GM12878 (cell line): ENCODE data around the gene LRRC27. TPM values are rescaled to one million over a fixed set of nuclear protein-coding genes. Genes with fewer than 3 reads are reported as not detected.

Experiments
- ATAC-seq: fragments of 200-7000 bp; cut with Tn5 transposase; 3 replicates; pipeline ENCODE4 v1.9.1; 2020; ENCODE audit warnings: mild to moderate bottlenecking, moderate library complexity
- BruUV-seq: library from RNA; stranded (reverse); fragments of 400-500 nt; replicated peaks from 2 replicates; lab custom pipeline; 2021; lab: Mats Ljungman, UMichigan
- CTCF ChIA-PET: fragments of 300-600 bp; sonication (Branson Sonifier 250); formaldehyde crosslinking; extraction: SDS; loops from one replicate; lab custom pipeline; 2021; ENCODE audit warnings: inconsistent platforms; lab: Yijun Ruan, JAX
- POLR2A ChIA-PET: fragments of 350-600 bp; formaldehyde crosslinking; extraction: SDS; loops from one replicate; lab custom pipeline; 2021; ENCODE audit warnings: inconsistent platforms; lab: Charles Lee
- RAD21 ChIA-PET: fragments of 300-600 bp; sonication (Branson Sonifier 250); formaldehyde crosslinking; loops from one replicate; lab custom pipeline; 2023; ENCODE audit warnings: antibody characterized with exemption; ENCODE audit not compliant: unreplicated experiment; lab: Charles Lee
- SMC1A ChIA-PET: fragments of 300-600 bp; sonication (Branson Sonifier 250); formaldehyde crosslinking; loops from one replicate; lab custom pipeline; 2023; ENCODE audit not compliant: unreplicated experiment, uncharacterized antibody; lab: Charles Lee
- DNase-seq: peaks from one replicate; pipeline ENCODE4 v3.0.0-alpha.2; 2011; ENCODE audit warnings: low read depth, low spot score
- FAIRE-seq: peaks from 3 replicates; lab custom pipeline; 2011; peaks lifted over from hg19 to GRCh38; lab: Jason Lieb, UNC
- H2AFZ ChIP-seq: 2 replicates; pipeline ENCODE4 v1.6.0; 2011; ENCODE audit warnings: low read depth, low read length, control low read depth; ENCODE audit not compliant: control insufficient read depth
- H3K27ac ChIP-seq: 2 replicates; pipeline ENCODE4 v1.5.1; 2011; ENCODE audit warnings: control low read depth; ENCODE audit not compliant: control insufficient read depth, insufficient read depth
- H3K27me3 ChIP-seq, 2 experiments: replicated peaks in 1 of 2; 2 replicates each; pipeline versions ENCODE4 v1.6.0 to v1.6.1; 2011; ENCODE audit warnings: low read length in 1 of 2; ENCODE audit not compliant: control insufficient read depth in 2 of 2, insufficient read depth in 2 of 2
- H3K36me3 ChIP-seq, 2 experiments: 2 replicates each; pipeline ENCODE4 v1.5.1; 2011; ENCODE audit warnings: low read length in 1 of 2; ENCODE audit not compliant: control insufficient read depth in 2 of 2, insufficient read depth in 2 of 2
- H3K4me1 ChIP-seq: 2 replicates; pipeline ENCODE4 v1.6.1; 2011; ENCODE audit warnings: mild to moderate bottlenecking, low read length, moderate library complexity, mixed read lengths; ENCODE audit not compliant: control insufficient read depth, insufficient read depth
- H3K4me2 ChIP-seq: 2 replicates; pipeline ENCODE4 v1.6.0; 2011; ENCODE audit warnings: control low read depth; ENCODE audit not compliant: control insufficient read depth, insufficient read depth
- H3K4me3 ChIP-seq: fragments of 200-600 bp; sonication (generic); 2 replicates; pipeline ENCODE4 v1.5.1; 2016
- H3K79me2 ChIP-seq: 2 replicates; pipeline ENCODE4 v1.6.0; 2011; ENCODE audit warnings: low read length; ENCODE audit not compliant: control insufficient read depth, insufficient read depth
- H3K9ac ChIP-seq: 2 replicates; pipeline ENCODE4 v1.8.0; 2011; ENCODE audit warnings: low read length, control low read depth, mixed read lengths; ENCODE audit not compliant: control insufficient read depth, insufficient read depth
- H3K9me3 ChIP-seq: replicated peaks from 3 replicates; pipeline ENCODE4 v1.5.1; 2011; ENCODE audit warnings: mild to moderate bottlenecking, low read length; ENCODE audit not compliant: control insufficient read depth, insufficient read depth
- H4K20me1 ChIP-seq: 2 replicates; pipeline ENCODE4 v1.6.0; 2011; ENCODE audit not compliant: control insufficient read depth, insufficient read depth
- BHLHE40 ChIP-seq, 2 experiments: fragments of 450-650 bp in 1 of 2; IDR thresholded peaks; 2 replicates each; pipeline ENCODE4 v1.6.1; 2011 to 2017; ENCODE audit warnings: low read depth in 2 of 2, borderline replicate concordance in 1 of 2, improper control_type of control experiment in 1 of 2, low read length in 1 of 2, mild to moderate bottlenecking in 1 of 2
- CBFB ChIP-seq: IDR thresholded peaks from 2 replicates; pipeline ENCODE4 v1.6.1; 2016; ENCODE audit warnings: antibody characterized with exemption, low read depth
- MTA3 ChIP-seq: IDR thresholded peaks from 2 replicates; pipeline ENCODE4 v1.6.1; 2012; ENCODE audit warnings: low read length, inconsistent platforms, borderline replicate concordance
- NR2C1 ChIP-seq: fragments of 450-650 bp; IDR thresholded peaks from 2 replicates; pipeline ENCODE4 v1.6.1; 2017; ENCODE audit warnings: antibody characterized with exemption, mild to moderate bottlenecking, moderate library complexity
- RAD51 ChIP-seq: fragments of 450-650 bp; IDR thresholded peaks from 2 replicates; pipeline ENCODE4 v1.6.1; 2016; ENCODE audit warnings: moderate library complexity, mild to moderate bottlenecking, inconsistent platforms
- RB1 ChIP-seq: fragments of 450-650 bp; formaldehyde crosslinking; IDR thresholded peaks from 2 replicates; pipeline ENCODE4 v1.6.1; 2017; ENCODE audit warnings: mild to moderate bottlenecking, borderline replicate concordance
- RFX5 ChIP-seq: IDR thresholded peaks from 2 replicates; pipeline ENCODE4 v1.6.1; 2011; ENCODE audit warnings: low read depth, low read length, improper control_type of control experiment
- SKIL ChIP-seq: fragments of 450-650 bp; IDR thresholded peaks from 2 replicates; pipeline ENCODE4 v1.6.1; 2017; ENCODE audit warnings: mild to moderate bottlenecking, low read depth, inconsistent platforms; ENCODE audit not compliant: poor library complexity, severe bottlenecking
- SP1 ChIP-seq: IDR thresholded peaks from one replicate; pipeline ENCODE4 v1.6.1; 2011; ENCODE audit warnings: low read depth, low read length
- SUZ12 ChIP-seq: fragments of 200-600 bp; sonication (generic); IDR thresholded peaks from one replicate; pipeline ENCODE4 v1.6.1; 2018; ENCODE audit warnings: antibody characterized with exemption, mild to moderate bottlenecking; ENCODE audit not compliant: unreplicated experiment
- ZBED1 ChIP-seq: IDR thresholded peaks from 2 replicates; pipeline ENCODE4 v1.6.1; 2016; ENCODE audit warnings: borderline replicate concordance
- WGBS: methylation state at CpG from one replicate; pipeline ENCODE4 v1.1.6; 2016; ENCODE audit warnings: low lambda C conversion rate; ENCODE audit not compliant: insufficient replicate concordance, insufficient coverage; ENCODE audit errors: missing lambda C conversion rate; 5-methylcytosine and 5-hydroxymethylcytosine counted together
- in situ Hi-C: fragments of 300-500 bp; cut with MboI; formaldehyde crosslinking; loops from 9 replicates; pipeline ENCODE4 v1.14.3; 2018; ENCODE audit warnings: mixed read lengths
- intact Hi-C: fragments of 100-400 bp; cut with micrococcal nuclease; formaldehyde crosslinking; loops from one replicate; pipeline ENCODE4 v1.14.2; 2022; ENCODE audit not compliant: unreplicated experiment
- polyA plus RNA-seq, 11 experiments: library from polyadenylated mRNA; depleted of rRNA in 4 of 11; unstranded in 6 of 11; stranded (reverse) in 5 of 11; fragments of >200 nt; fragmentation: Nextera tagmentation in 4 of 11; fragmentation: Illumina TruSeq in 1 of 11; extraction: Ambion mirVana in 4 of 11; extraction: Trizol in 1 of 11; gene quantifications; 1 replicate in 1 of 11; 2 replicates in 10 of 11; pipeline versions ENCODE4 v1.2.1 to v1.2.3, GENCODE V29; 2011 to 2016; ENCODE audit warnings: inconsistent platforms in 2 of 11, missing spikeins in 2 of 11, low read depth in 1 of 11
- total RNA-seq, 4 experiments: library from RNA; depleted of rRNA in 3 of 4; stranded (reverse); fragments of >200 nt in 3 of 4; fragmentation: Illumina TruSeq in 1 of 4; extraction: Trizol in 1 of 4; gene quantifications; 2 replicates each; pipeline versions ENCODE4 v1.2.1 to v1.2.3, GENCODE V29; 2013 to 2021

Gene LRRC27
- total and polyA plus RNA-seq, 10 of the 15 experiments (the other 5 are each of a cell fraction or from before 2014, with no cell fraction given), result 0.48 to 6.9 (median 4.7) TPM

- TF ChIP-seq BHLHE40 (IDR thresholded peaks at IDR 0.05; ENCODE audit: borderline replicate concordance in 1 of 2, low read depth in 2 of 2, low read length in 1 of 2) (peak in 1 of 2 experiments; percentile 44; a peak in 1 of 4 replicates), RAD51 (peak; percentile 74; the same call in 1 of the 2 replicates), SP1 (no peak)
- Histone ChIP-seq H3K36me3 (no peaks in the 10 kb centered on the region), H3K27ac (no peak overlapping the region), H3K4me1 (peaks cover 8% of the 10 kb centered on the region; the same call in 1 of the 2 replicates), H3K27me3 (peaks cover 0 to 3% of the 10 kb centered on the region in 2 experiments; a peak in 3 of 4 replicates), H3K9me3 (no peaks in the 10 kb centered on the region), H3K9ac (peak overlapping the region; percentile 35; the same call in 1 of the 2 replicates), H3K4me2 (peak overlapping the region; percentile 66), H4K20me1 (no peaks in the 10 kb centered on the region), H3K4me3 (peak overlapping the region; percentile 64), H2AFZ (no peak overlapping the region; the same call in 1 of the 2 replicates), H3K79me2 (no peaks in the 10 kb centered on the region)
- ChIA-PET SMC1A (interaction anchor here (0.7 kb wide), 1 partner anchor 49 kb away, joined by 3 read pairs; no protein-coding TSS in a partner anchor), RAD21 (no interaction called here), CTCF (interaction anchor here (0.8 kb wide), 1 partner anchor 49 kb away, joined by 3 read pairs; no protein-coding TSS in a partner anchor), POLR2A (interaction anchor here (0.9 kb wide), 1 partner anchor 23 kb away, joined by 3 read pairs; no protein-coding TSS in a partner anchor)
- in situ Hi-C loops (no loop called here), intact Hi-C loops (loop anchor here (5.0 kb wide), 1 partner anchor 54 kb away; no protein-coding TSS in a partner anchor)
- WGBS, result 12% methylated on average over 38 of the region's 40 CpGs
- no TSS peak for BruUV-seq
- no peak for FAIRE-seq
- ATAC-seq, result peak; percentile 43
- no peak for DNase-seq
Observed at GRCh38 chr10:132397671-132398565, 65.9 kb downstream of the LRRC27 start.

- peaks cover 8% of the 10 kb centered on the region; the same call in 1 of the 2 replicates for H3K4me1 ChIP-seq
- no peaks in the 10 kb centered on the region for H4K20me1 ChIP-seq
- ATAC-seq (no peak), FAIRE-seq (no peak), DNase-seq (no peak)
- no peak overlapping the region for H2AFZ ChIP-seq
- H3K9ac ChIP-seq, result no peak overlapping the region
- intact Hi-C loops, result loop anchor here (5.0 kb wide), 1 partner anchor 54 kb away; no protein-coding TSS in a partner anchor
- H3K36me3 ChIP-seq, result no peaks in the 10 kb centered on the region
- ChIA-PET SMC1A (interaction anchor here (0.7 kb wide), 1 partner anchor 48 kb away, joined by 3 read pairs; no protein-coding TSS in a partner anchor), CTCF (interaction anchor here (0.8 kb wide), 1 partner anchor 48 kb away, joined by 3 read pairs; no protein-coding TSS in a partner anchor), POLR2A (interaction anchor here (0.9 kb wide), 1 partner anchor 23 kb away, joined by 3 read pairs; no protein-coding TSS in a partner anchor), RAD21 (no interaction called here)
- in situ Hi-C loops, result no loop called here
- no peaks in the 10 kb centered on the region for H3K9me3 ChIP-seq
- H3K4me3 ChIP-seq, result no peak overlapping the region
- peaks cover 0 to 3% of the 10 kb centered on the region in 2 experiments; a peak in 3 of 4 replicates for H3K27me3 ChIP-seq
- no peak overlapping the region for H3K4me2 ChIP-seq
- WGBS, result 44% methylated on average over 12 of the region's 13 CpGs
- BruUV-seq, result no TSS peak
- H3K27ac ChIP-seq, result no peak overlapping the region
- no peaks in the 10 kb centered on the region for H3K79me2 ChIP-seq
- TF ChIP-seq SUZ12 (no peak), SKIL (no peak), MTA3 (no peak), RFX5 (no peak), RB1 (no peak), NR2C1 (no peak), ZBED1 (no peak), CBFB (no peak)
Observed at GRCh38 chr10:132398566-132398991, 66.6 kb downstream of the LRRC27 start.
